HepG2 (cell line): Measurements from ENCODE around the gene AMIGO1. TPM values are rescaled to one million over a fixed set of nuclear protein-coding genes. Genes with fewer than 3 reads are reported as not detected.

Experiments
- DMAP1 ChIP-seq: IDR thresholded peaks from 2 replicates; pipeline ENCODE4 v1.6.1; 2016
- EHMT2 ChIP-seq: fragments of 200-600 bp; sonication (generic); IDR thresholded peaks from 2 replicates; pipeline ENCODE4 v1.7.0; 2017; ENCODE audit warnings: antibody characterized with exemption, low read depth, low read length, borderline replicate concordance
- HES4 ChIP-seq: sonication (generic); formaldehyde crosslinking; IDR thresholded peaks from 2 replicates; pipeline ENCODE4 v1.9.0; 2021; ENCODE audit warnings: mild to moderate bottlenecking, missing genetic modification reagents, borderline replicate concordance
- NFE2L1 ChIP-seq: sonication (generic); formaldehyde crosslinking; IDR thresholded peaks from 2 replicates; pipeline ENCODE4 v1.4.0; 2020; ENCODE audit warnings: missing genetic modification reagents, mild to moderate bottlenecking, borderline replicate concordance
- NFYB ChIP-seq: sonication (generic); formaldehyde crosslinking; IDR thresholded peaks from 2 replicates; pipeline ENCODE4 v1.4.0; 2020; ENCODE audit warnings: missing genetic modification reagents
- RAD21 ChIP-seq: fragments of 450-650 bp; formaldehyde crosslinking; IDR thresholded peaks from 2 replicates; pipeline ENCODE4 v1.5.0; 2020; ENCODE audit warnings: mild to moderate bottlenecking
- RNF2 ChIP-seq: fragments of 450-650 bp; conservative IDR thresholded peaks from 2 replicates; pipeline ENCODE4 v1.6.1; 2016; ENCODE audit warnings: low read depth
- SIN3B ChIP-seq: fragments of 150-350 bp; IDR thresholded peaks from 2 replicates; pipeline ENCODE4 v1.6.1; 2014; ENCODE audit warnings: low read length
- STAG1 ChIP-seq: sonication (generic); formaldehyde crosslinking; IDR thresholded peaks from 2 replicates; pipeline ENCODE4 v1.4.0; 2020; ENCODE audit warnings: missing genetic modification reagents
- ZBTB26 ChIP-seq: IDR thresholded peaks from 2 replicates; pipeline ENCODE4 v1.6.1; 2016; ENCODE audit warnings: missing compliant biosample characterization, missing genetic modification reagents, borderline replicate concordance
- ZBTB37 ChIP-seq: sonication (generic); formaldehyde crosslinking; IDR thresholded peaks from 2 replicates; pipeline ENCODE4 v1.4.0; 2020; ENCODE audit warnings: mild to moderate bottlenecking, missing genetic modification reagents
- ZFP41 ChIP-seq: sonication (generic); formaldehyde crosslinking; IDR thresholded peaks from 2 replicates; pipeline ENCODE4 v1.4.0; 2020; ENCODE audit warnings: mild to moderate bottlenecking, missing genetic modification reagents, borderline replicate concordance
- ZFP82 ChIP-seq: sonication (generic); formaldehyde crosslinking; IDR thresholded peaks from 2 replicates; pipeline ENCODE4 v1.5.1; 2020; ENCODE audit warnings: mild to moderate bottlenecking, missing genetic modification reagents, borderline replicate concordance
- ZMAT3 ChIP-seq: sonication (generic); formaldehyde crosslinking; conservative IDR thresholded peaks from 2 replicates; pipeline ENCODE4 v1.7.0; 2021; ENCODE audit warnings: missing genetic modification reagents
- ZNF558 ChIP-seq: sonication (generic); formaldehyde crosslinking; IDR thresholded peaks from 2 replicates; pipeline ENCODE4 v1.9.0; 2022; ENCODE audit warnings: mild to moderate bottlenecking, missing genetic modification reagents, borderline replicate concordance
- ZNF572 ChIP-seq: sonication (generic); formaldehyde crosslinking; IDR thresholded peaks from 2 replicates; pipeline ENCODE4 v1.5.1; 2020; ENCODE audit warnings: mild to moderate bottlenecking, missing genetic modification reagents
- ZNF652 ChIP-seq: IDR thresholded peaks from 2 replicates; pipeline ENCODE4 v1.6.1; 2016; ENCODE audit warnings: low read depth, borderline replicate concordance
- ZSCAN22 ChIP-seq: sonication (generic); formaldehyde crosslinking; IDR thresholded peaks from 2 replicates; pipeline ENCODE4 v1.4.0; 2020; ENCODE audit warnings: mild to moderate bottlenecking, missing genetic modification reagents
- ZSCAN25 ChIP-seq: sonication (generic); formaldehyde crosslinking; IDR thresholded peaks from 2 replicates; pipeline ENCODE4 v1.8.0; 2022; ENCODE audit warnings: mild to moderate bottlenecking, missing genetic modification reagents
- polyA plus RNA-seq, 8 experiments: library from polyadenylated mRNA; depleted of rRNA in 3 of 8; stranded (reverse) in 7 of 8; unstranded in 1 of 8; fragments of >200 nt; fragmentation: Illumina TruSeq in 4 of 8; extraction: Trizol in 4 of 8; gene quantifications; 2 replicates each; pipeline versions ENCODE4 v1.2.1 to v1.2.3, GENCODE V29; 2011 to 2016; ENCODE audit warnings: low read depth in 4 of 8, missing spikeins in 1 of 8, mixed read lengths in 1 of 8; ENCODE audit not compliant: insufficient read depth in 1 of 8
- total RNA-seq, 5 experiments: library from RNA; depleted of rRNA; stranded (reverse); fragments of >200 nt; fragmentation: Illumina TruSeq; extraction: Trizol; gene quantifications; 2 replicates each; pipeline ENCODE4 v1.2.3, GENCODE V29; 2016; ENCODE audit warnings: low read depth in 1 of 5
- TF ChIP-seq, protein P1 (sequence below): sonication (generic); formaldehyde crosslinking; IDR thresholded peaks from 2 replicates; pipeline ENCODE4 v1.8.0; 2023; ENCODE audit warnings: mild to moderate bottlenecking, missing genetic modification reagents
- TF ChIP-seq, protein P2 (sequence below): sonication (generic); formaldehyde crosslinking; IDR thresholded peaks from 2 replicates; pipeline ENCODE4 v1.8.0; 2022; ENCODE audit warnings: missing genetic modification reagents, mild to moderate bottlenecking, moderate library complexity, borderline replicate concordance
- TF ChIP-seq, protein P3 (sequence below): sonication (generic); formaldehyde crosslinking; IDR thresholded peaks from 2 replicates; pipeline ENCODE4 v1.4.0; 2020; ENCODE audit warnings: missing genetic modification reagents

The AMIGO1 gene
- total and polyA plus RNA-seq, 2 of the 13 experiments (the other 11 are each of a cell fraction or from before 2014, with no cell fraction given), result 0.40 to 1.3 TPM

- TF ChIP-seq ZNF558 (CRISPR knock-in tag) (peak; percentile 78; the same call in 1 of the 2 replicates), RAD21 (CRISPR knock-in tag) (peak; percentile 47; the same call in 1 of the 2 replicates), ZFP41 (CRISPR knock-in tag) (no peak), STAG1 (CRISPR knock-in tag) (no peak), ZSCAN25 (CRISPR knock-in tag) (no peak), NFYB (CRISPR knock-in tag) (0 out of 2 replicates have a peak, but pooled peaks have one; percentile 29), ZBTB37 (CRISPR knock-in tag) (no peak), ZBTB26 (CRISPR knock-in tag) (0 out of 2 replicates have a peak, but pooled peaks have one; percentile 58), RNF2 (no peak), DMAP1 (CRISPR knock-in tag) (peak; percentile 74; the same call in 1 of the 2 replicates), ZNF652 (CRISPR knock-in tag) (no peak), EHMT2 (no peak), HES4 (no peak; the same call in 1 of the 2 replicates), NFE2L1 (CRISPR knock-in tag) (no peak; the same call in 1 of the 2 replicates), ZSCAN22 (CRISPR knock-in tag) (no peak), SIN3B (peak; percentile 40; the same call in 1 of the 2 replicates), ZMAT3 (CRISPR knock-in tag) (peak; percentile 88), ZFP82 (CRISPR knock-in tag) (no peak), ZNF572 (CRISPR knock-in tag) (0 out of 2 replicates have a peak, but pooled peaks have one; percentile 39)
- TF ChIP-seq, protein P1, sequence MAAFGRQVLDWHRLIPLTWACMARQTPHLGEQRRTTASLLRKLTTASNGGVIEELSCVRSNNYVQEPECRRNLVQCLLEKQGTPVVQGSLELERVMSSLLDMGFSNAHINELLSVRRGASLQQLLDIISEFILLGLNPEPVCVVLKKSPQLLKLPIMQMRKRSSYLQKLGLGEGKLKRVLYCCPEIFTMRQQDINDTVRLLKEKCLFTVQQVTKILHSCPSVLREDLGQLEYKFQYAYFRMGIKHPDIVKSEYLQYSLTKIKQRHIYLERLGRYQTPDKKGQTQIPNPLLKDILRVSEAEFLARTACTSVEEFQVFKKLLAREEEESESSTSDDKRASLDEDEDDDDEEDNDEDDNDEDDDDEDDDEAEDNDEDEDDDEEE (CRISPR knock-in tag), result peak; percentile 85; the same call in 1 of the 2 replicates
- TF ChIP-seq, protein P2, sequence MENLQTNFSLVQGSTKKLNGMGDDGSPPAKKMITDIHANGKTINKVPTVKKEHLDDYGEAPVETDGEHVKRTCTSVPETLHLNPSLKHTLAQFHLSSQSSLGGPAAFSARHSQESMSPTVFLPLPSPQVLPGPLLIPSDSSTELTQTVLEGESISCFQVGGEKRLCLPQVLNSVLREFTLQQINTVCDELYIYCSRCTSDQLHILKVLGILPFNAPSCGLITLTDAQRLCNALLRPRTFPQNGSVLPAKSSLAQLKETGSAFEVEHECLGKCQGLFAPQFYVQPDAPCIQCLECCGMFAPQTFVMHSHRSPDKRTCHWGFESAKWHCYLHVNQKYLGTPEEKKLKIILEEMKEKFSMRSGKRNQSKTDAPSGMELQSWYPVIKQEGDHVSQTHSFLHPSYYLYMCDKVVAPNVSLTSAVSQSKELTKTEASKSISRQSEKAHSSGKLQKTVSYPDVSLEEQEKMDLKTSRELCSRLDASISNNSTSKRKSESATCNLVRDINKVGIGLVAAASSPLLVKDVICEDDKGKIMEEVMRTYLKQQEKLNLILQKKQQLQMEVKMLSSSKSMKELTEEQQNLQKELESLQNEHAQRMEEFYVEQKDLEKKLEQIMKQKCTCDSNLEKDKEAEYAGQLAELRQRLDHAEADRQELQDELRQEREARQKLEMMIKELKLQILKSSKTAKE, result peak; percentile 59; the same call in 1 of the 2 replicates
- TF ChIP-seq, protein P3, sequence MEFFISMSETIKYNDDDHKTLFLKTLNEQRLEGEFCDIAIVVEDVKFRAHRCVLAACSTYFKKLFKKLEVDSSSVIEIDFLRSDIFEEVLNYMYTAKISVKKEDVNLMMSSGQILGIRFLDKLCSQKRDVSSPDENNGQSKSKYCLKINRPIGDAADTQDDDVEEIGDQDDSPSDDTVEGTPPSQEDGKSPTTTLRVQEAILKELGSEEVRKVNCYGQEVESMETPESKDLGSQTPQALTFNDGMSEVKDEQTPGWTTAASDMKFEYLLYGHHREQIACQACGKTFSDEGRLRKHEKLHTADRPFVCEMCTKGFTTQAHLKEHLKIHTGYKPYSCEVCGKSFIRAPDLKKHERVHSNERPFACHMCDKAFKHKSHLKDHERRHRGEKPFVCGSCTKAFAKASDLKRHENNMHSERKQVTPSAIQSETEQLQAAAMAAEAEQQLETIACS (CRISPR knock-in tag), result peak; percentile 96
Measured at GRCh38 chr1:109483672-109484518, 25.6 kb downstream of the AMIGO1 start, which contains the start of gene ATXN7L2 (continued).
